ENCODE measurements around the gene DOP1B.

The DOP1B gene

GRCh38 chr21:36202726-36203602 is 46.3 kb downstream of the DOP1B start:
- no peaks in the 10 kb centered on the region for H3K9me3 Mint-ChIP-seq
- ATAC-seq: no peak

DNA sequence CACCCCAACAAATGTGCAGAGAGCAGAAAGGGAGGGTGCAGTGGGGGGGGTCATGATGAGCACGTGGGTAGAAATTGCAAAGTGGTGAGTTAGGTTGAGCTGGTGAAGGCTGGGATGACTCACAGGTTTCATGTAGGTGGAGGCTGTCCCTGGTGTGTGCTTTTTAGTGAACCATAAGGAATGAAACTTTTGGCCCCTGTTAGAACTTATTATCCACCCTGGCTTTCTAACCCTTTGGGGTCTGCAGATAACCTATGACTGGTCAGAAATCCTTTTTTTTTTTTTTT is 46.9 kb downstream of the DOP1B start:
- no peak overlapping the region for H3K27ac Mint-ChIP-seq
- H3K4me1 Mint-ChIP-seq: peaks cover 26% of the 10 kb centered on the region
- no peak overlapping the region for H3K4me3 Mint-ChIP-seq
- no peaks in the 10 kb centered on the region for H3K9me3 Mint-ChIP-seq
- DNase-seq (peak; percentile 18 to 47), ATAC-seq (peak; percentile 99)
- no peaks in the 10 kb centered on the region for H3K27me3 Mint-ChIP-seq

More at GRCh38 chr21:36202726-36203602, 46.3 kb downstream of the DOP1B start:
- DNase-seq: no peak
- no peak overlapping the region for H3K4me3 Mint-ChIP-seq
- H3K27ac Mint-ChIP-seq: no peak overlapping the region
- H3K4me1 Mint-ChIP-seq: peaks cover 20% of the 10 kb centered on the region
- H3K27me3 Mint-ChIP-seq: no peaks in the 10 kb centered on the region

DNA sequence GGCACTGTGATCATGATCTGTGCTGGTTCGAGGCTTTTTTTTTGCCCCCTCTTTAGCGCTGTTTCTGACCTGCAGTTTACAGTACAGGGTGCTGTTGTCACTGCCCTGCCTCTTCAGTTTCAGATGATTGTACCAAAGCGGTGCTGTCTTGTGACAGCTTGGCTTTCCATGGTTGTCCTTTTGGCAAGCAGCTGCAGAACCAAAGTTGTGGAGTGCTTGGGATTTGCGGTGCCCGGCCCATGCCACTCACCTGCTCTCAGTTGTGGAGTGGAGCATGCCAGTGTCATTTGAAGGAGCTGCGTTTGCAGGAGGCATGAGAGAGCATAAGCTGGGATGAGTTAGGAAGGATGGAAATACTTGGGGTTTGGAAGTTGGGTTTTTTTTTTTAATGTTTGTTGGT is 48.4 kb downstream of the DOP1B start:
- DNase-seq: no peak
- peaks cover 33% of the 10 kb centered on the region for H3K4me1 Mint-ChIP-seq
- H3K9me3 Mint-ChIP-seq: no peaks in the 10 kb centered on the region
- ATAC-seq: no peak
- H3K27ac Mint-ChIP-seq: no peak overlapping the region
- H3K27me3 Mint-ChIP-seq: no peaks in the 10 kb centered on the region
- H3K4me3 Mint-ChIP-seq: no peak overlapping the region

DNA sequence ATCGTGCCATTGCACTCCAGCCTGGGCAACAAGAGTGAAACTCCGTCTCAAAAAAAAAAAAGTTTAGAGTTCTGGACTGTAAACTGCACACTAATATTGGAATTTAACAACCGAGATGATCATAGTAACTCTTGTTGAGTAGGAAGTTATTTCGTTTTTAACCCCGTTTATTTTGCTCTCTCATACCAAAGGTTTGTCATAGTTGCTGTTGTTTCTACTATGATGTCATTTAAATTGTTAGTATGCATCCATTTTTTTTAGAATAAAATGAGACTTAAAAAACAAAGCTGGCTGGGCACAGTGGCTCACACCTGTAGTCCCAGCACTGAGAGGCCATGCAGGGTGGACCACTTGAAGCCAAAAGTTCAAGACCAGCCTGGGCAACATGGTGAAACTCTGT is 49.3 kb downstream of the DOP1B start:
- ATAC-seq (no peak), DNase-seq (no peak)
- Mint-ChIP-seq H3K27me3 (no peaks in the 10 kb centered on the region), H3K9me3 (no peaks in the 10 kb centered on the region), H3K27ac (no peak overlapping the region), H3K4me3 (no peak overlapping the region), H3K4me1 (peaks cover 33% of the 10 kb centered on the region)

All from stimulated activated naive CD8-positive, alpha-beta T cell treated with anti-CD3 and anti-CD28 coated beads, Interleukin-15, amount 100 ng/mL, for 72 hours (primary cell).